Stimulated activated CD8-positive, alpha-beta memory T cell treated with anti-CD3 and anti-CD28 coated beads, Interleukin-15, amount 100 ng/mL, for 24 hours (primary cell): Measurements from ENCODE around the gene EMX2.
"Not testable (repeated sequence)": the region's sequence is repeated elsewhere in the genome, so short reads cannot be mapped to it uniquely, and the experiment has no call there.

ENCODE experiments used
- DNase-seq: peaks from one replicate; pipeline ENCODE4 v3.0.0-alpha.2; 2020; ENCODE audit warnings: low read depth

EMX2 gene

DNA sequence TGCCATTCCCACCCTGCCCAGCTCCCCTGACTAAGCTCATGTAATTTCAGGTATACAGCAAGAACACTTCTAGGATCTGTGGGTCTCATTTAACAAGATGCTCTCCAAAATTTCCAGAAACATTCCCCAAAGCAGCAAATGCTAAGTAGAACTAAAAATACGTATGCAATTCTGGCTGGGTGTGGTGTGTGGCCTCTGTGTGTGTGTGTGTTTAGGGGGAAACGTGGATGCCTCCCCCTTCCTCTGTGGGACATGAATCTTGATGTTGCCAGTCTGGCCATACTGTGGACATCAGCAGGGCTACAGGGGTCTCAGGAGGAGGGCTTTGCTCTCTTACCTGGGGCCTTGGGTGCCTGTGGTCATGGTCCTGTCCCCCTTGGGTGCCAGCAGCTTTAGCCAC is 18.4 kb downstream of the EMX2 start:
- DNase-seq: no peak

DNA sequence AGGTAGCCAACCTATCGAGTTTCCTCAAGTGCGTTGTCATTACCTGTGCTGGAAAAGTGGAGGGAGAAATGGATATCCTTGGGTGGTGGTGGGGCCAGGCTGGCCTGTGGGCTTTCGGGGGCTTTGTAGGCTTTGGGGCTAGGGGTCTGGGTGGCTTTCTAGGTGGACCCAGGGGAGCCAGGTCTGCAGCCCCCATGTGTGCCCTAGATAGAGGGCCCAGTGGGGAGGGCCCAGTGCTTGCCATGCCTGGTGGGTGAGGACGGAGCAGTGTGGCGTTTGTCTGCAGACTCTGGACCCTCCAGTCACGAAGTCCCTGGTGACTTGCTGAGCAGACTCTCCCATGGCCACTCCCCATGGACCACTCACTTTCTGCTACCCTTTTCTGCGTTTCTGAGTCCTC is 19.7 kb downstream of the EMX2 start:
- DNase-seq: no peak

DNA sequence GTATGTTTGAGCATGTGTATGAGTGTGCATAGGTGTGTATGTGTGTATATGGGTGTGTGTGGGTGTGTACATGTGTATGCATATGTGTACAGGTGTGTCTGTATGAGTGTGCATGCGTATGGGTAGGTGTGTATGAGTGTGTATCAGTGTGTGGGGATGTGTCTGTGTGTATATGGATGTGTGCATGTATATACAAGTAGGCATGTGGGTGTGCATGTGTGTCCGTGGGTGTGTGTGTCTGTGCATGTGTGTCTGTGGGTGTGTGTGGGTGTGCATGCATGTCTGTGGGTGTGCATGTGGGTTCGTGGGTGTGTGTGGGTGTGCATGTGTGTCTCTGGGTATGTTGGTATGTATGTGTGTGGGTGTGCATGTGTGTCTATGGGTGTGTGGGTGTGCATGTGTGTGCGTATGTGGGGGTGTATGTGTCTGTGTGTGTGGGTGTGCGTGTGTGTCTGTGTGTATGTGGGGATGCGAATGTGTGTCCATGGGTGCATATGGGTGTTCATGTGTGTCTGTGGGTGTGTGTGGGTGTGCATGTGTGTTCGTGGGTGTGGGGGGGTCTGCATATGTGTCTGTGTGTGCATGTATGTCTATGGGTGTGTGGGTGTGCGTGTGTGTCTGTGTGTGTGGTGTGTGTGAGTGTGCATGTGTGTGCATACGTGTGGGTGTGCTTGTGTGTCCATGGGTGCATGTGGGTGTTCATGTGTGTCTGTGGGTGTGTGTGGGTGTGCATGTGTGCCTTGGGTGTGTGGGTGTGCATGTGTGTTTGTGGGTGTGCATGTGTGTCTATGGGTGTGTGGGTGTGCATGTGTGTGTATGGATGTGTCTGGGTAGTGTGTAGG is 20.6 kb downstream of the EMX2 start:
- DNase-seq: no peak

DNA sequence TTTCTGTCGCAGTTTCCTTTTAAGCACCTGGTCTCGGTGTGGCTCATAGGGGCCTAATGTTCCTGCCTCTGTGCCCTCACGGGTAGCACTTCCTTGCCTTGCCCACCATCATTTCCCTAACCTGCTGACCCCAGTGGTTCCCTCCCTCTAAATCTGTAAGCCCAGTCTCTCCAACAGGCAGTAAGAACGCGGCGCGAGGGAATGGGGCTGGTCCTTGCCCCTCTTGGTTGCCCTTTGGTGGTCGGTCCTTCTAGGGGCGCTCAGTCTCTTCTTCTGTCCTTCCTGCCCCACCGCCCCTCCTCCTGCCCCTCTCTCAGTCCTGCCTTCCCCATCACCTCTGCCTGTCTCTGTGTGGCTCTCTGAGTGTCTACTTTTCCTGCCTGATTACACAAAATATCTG is 21.2 kb downstream of the EMX2 start:
- no peak for DNase-seq

DNA sequence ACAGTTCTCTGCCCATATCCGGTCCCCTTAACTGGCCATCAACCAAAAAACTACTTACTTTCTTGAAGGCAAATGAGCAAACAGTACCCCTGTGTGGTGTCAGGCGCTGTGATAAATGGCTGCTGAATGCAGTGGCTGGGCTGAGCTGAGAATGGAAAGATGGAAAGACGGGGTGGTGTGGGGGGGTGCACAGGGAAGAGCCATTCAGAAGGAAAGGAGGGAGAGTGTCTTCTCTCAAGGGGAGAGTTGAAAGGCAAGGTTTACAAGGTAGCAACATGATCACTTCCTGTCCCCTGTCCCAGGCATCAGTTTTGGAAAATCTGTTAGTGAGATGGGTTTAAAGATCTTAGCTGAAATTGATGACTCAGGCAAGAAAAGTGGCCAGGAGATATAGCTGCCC is 22.5 kb downstream of the EMX2 start:
- DNase-seq: no peak

DNA sequence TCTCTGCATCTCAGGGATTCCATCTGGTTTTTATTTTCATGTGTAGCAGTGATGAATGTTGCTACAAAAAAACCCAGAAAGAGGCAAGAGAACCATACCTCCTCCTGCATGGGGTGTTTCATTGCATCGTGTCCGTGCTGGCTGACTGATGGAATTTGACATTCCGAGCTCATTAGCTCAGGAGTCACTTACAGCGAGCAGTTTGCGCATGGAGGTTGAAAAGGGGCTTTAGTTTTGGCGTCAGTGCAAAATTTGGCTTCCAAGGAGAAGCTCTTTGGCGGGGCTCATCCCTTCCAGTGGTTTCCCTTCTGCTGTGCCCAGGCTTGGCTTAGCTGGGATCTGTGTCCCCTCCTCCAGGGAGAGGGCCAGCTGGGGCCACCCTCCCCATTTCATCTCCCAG is 25.8 kb downstream of the EMX2 start:
- no peak for DNase-seq

DNA sequence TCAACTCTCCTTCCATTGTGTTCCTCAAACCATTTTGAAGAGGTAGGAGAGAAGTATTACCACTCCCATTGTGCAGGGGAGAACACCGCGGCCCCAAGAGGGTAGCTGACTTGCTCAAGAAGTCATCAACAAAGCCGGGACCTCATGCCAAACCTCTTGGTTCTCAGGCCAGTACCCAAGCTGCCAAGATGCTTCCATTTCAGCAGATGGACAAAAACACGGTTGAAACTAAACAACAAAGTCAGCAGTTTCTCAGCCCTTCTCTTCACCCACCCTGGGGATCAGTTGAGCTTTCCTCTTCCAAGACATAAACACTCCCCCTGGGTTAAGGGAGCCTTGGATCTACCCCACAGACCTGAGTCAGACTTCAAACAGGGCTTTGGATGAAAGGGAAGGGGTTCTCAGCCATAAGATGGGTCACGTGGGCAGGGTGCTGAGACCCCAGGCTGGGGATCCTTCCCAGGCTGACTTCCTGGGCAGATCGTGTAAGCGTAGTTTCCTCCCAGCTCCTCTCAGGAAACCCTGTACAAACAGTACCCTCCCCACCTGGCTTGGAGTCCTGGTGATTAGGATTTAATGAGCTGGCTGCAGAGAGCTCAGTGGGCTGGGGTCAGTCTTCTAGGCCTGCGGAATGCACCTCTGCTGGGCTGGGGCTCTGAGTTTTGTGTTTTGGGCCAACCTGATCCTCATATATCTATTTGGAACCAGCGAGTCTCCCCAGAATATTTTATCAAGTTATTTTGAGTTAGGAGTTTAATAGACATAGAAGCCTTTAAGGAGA is 27.3 kb downstream of the EMX2 start:
- no peak for DNase-seq

DNA sequence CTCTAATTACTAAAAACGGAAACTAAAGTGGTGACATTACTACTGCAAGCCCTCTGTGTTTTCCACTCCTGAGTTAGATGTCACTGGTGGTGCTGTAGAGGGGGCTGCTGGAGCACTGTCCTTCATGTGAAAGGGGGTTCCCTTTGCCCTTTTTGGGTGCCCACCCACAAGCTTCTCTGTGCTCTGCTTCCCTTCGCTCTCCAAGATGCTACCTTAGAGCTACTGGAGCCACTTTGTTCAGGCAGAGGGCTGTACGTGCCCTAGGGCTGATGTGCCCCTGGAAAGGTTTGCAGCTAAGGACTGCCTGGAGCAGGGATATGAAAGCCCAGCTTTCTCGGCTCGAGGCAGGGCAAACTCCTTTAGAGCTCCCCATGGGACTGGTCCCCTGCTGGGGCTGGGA is 28.3 kb downstream of the EMX2 start:
- no peak for DNase-seq

DNA sequence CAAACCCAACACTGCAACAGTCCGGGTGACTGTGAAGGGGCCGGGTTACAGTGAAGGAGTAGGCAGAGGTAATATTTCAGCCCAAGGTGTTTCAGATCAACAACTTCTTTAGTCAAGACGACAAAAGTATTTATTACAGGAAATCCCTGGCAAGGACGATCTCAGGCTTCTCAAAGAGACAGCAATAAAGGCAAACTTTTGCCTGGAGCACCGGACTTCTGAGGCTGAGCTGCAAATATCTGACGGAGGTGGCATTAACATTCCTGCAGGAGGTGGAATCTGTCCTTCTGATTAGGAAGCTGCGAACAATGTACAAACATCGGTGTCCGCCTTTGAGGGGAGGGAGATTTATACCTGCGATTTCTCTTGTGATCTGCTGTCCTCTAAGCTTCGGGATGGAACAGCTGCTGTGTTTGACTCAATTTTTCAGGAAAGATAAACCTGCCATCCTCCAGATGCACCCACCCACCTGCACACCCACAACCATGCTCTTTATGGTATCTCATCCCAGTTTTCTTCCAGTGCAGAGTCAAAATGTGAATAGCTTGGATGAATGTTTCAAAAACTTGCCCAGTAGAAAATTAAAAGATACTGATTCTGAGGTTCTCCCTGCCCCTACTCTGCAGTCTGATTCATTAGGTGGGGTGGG is 32.1 kb downstream of the EMX2 start:
- no peak for DNase-seq

DNA sequence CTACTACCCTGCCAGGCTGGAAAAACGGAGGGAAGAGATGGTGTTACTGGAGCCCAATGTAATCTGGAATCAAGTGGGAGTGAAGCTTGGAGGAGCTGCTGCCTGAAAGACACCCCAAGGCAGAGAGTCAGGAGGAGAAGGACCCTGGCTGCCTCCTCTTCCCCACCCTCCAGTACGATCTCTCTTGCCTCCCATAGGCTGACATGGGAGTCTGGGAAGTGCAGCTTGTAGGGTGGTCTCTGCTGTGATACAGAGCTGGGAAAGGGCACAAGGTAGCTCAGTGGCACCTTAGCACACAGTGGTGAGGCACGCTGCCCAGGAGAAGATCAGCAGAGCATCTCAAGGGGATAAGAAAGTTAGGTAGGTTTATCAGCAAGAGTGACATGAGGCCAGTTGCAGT is 35.9 kb downstream of the EMX2 start:
- DNase-seq: no peak

DNA sequence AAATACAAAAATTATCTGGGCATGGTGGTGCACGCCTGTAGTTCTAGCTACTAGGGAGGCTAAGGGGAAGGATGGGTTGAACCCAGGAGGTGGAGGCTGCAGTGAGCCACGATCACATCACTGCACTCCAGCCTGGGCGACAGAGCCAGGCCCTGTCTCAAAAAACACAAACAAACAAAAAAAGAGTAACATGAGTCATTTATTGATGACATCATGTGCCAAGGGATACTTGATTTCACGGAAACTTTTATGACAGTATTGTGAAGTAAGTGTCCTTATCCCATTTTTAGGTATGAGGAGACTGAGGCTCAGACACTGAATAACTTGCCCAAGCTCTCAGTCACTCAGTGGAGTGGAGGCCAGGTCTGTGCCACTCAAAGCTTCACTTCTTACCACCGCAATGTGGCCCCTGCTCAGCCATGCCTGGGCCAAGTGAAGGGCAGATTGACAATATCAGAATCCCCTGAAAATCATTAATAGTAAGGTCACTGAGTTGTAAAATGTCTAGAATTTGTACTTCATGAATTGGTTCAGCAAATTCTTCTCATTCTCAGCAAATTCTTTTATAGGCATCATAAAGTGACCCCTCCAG is 36.5 kb downstream of the EMX2 start:
- no peak for DNase-seq

DNA sequence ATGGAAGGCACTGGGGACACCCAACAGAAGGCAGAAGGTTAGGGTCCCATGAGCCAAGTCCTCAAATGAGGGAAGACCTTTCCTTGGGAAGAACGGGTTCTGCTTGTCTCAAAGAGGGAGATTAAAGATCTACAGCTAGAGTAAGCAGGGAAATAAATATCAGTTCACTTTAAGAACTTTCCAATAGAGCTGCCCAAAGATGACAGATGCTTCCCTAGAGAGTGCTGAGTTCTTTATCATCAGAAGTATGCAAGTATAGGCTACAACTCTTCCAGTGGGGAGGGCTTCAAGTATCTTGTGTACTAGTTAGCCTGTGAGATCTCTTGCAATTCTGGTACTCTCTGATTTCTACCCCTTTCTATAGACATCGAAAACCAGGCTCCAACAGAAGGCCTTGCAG is 39.4 kb downstream of the EMX2 start:
- DNase-seq: no peak

DNA sequence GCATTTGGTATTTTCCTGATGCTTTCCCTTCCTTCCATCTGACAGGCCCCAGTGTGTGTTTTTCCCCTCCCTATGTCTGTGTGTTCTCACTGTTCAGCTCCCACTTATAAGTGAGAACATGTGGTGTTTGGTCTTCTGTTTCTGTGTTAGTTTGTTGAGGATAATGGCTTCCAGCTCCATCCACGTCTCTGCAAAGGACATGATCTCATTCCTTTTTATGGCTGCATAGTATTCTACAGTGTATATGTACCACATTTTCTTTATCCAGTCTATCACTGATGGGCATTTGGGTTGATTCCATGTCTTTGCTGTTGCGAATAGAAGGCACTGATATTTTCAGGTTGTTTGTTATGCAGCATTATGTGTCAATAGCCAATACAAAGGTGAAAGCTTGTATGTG is 42.3 kb downstream of the EMX2 start:
- not testable (repeated sequence) for DNase-seq

DNA sequence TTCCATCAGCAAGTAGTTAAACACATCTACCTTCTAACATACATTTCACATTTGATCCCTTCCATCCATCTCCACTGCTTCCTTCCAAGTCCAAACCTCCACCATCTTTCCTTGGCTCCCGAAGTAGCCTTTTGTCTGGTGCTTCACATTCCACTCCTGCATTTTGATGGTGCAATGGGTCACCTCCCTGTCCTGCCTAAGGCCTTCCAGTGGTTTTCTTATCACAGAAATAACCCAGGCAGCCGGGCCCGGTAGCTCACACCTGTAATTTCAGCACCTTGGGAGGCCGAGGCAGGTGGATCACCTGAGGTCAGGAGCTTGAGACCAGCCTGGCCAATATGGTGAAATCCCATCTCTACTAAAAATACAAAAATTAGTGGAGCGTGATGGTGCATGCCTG is 44.5 kb downstream of the EMX2 start:
- no peak for DNase-seq

DNA sequence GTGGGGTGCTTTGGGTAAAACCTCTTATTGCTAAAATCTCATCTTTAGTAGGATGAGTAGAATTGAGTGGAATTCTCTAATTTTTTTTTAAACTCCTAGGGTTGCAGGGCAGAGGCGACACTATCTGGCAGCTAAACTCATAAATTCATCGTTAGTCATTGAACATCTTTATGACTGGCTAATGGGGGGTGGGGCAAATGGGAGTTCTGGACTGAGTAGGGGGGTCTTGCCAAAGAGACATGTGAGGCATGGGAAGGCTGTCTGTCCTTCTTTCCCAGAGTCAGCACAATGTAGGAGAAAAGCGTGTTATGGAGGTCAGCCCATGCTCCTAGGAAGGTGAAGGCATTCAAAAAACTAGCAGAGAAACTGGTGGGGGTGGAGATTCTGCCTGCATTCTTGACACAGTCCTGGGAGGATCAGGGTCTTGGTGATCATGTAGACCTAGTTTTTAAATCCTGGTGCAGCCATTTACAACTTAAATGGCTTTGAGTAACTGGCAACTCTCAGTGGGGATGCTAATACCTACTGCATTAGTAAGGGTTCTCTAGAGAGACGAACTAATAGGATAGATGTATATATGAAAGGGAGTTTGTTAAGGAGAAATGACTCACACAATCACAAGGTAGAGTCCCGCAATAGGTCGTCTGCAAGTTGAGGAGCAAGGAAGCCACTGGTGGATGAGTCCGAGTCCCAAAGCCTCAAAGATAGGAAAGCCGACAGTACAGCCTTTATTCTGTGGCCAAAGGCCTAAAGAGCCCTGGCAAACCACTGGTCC is 47.7 kb downstream of the EMX2 start:
- DNase-seq: no peak

DNA sequence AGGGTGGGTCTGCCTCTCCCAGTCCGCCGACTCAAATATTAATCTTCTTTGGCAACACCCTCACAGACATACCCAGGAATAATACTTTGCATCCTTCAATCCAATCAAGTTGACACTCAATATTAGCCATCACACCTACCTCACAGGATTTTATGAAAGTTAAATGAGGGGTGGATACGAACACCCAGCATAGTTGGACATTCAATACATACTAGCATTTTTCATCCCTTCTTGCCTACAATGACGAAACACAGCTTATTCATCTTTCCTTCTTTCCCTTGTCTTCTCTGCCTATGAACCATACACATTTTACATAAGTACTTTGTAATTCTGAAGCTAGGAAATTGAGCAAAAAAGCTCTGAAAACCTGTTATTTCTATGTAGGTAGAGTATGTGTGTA is 48.5 kb downstream of the EMX2 start:
- no peak for DNase-seq

DNA sequence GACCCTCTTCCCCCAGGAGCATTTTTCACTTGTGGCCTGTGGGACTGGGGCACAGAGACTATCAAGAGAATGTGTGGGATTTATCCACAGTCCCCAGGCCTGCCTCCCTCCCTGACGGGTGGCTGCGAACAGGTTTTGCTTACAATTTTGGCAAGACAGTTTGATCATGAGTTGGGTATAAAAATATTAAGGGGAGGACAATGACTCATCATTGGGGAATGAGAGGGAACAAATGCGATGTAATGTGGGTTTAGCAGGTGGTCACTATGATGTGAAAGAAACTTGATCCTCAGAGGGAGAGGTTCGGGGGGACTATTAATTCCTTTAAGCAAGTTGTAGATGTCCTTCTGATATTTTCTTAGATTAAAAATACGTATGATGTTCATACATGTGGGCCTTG is 52.2 kb downstream of the EMX2 start:
- DNase-seq: no peak

DNA sequence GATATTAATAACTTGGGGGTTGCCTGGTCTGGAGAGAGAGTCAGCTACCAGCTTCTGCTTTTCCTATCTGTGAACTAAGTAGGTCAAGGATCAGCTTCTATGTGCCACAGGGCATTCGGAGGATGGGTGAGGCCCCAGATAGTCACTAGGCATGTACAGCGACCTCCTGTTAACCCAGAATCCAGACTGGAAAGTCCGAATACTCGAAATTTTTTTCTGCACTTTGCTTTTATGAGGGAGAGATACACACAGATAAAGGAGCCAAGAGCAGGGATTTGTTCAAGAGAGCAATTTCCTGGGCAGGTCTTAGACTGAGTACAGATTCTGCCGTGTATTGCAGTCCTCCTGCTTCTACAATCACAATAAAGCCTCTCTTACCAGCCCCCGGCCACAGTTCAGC is 54.2 kb downstream of the EMX2 start:
- DNase-seq: no peak

DNA sequence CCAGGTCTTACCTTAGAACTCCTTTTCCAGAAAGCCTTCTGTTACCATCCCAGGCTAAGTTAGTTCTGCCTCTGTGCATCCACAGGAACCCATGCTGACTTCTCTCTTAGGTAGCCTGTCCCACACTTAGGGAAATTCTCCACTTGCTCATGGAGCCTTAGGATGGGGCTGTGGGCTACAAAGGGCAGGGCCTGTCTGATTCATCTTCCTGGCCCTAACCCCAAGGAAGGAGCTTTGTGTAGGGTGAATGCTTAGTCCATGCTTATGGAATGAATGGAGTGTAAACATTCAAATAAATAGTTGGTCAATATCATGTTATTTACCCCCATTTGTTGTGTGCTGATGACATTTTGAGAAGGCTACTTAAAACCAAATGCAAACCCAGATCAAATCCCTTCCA is 54.7 kb downstream of the EMX2 start:
- DNase-seq: no peak
